Measurements from ENCODE around the gene MEG3. TPM values are rescaled to one million over a fixed set of nuclear protein-coding genes. Genes with fewer than 3 reads are reported as not detected.

The MEG3 gene
- total RNA-seq, 4 donors from 2014 or later, result 1.2 to 18.9 (median 3.5) TPM

GRCh38 chr14:100851946-100852620, 26.2 kb downstream of the MEG3 start:
- intact Hi-C loops (cut with DNase I), result loop anchor here (10.0 kb wide), 2 partner anchors 187 to 773 kb away; no protein-coding TSS in a partner anchor
- TF ChIP-seq CTCF (IDR thresholded peaks at IDR 0.05) (no peak), POLR2A (IDR thresholded peaks at IDR 0.05) (no peak)
- Histone ChIP-seq H3K4me3 (no peak overlapping the region), H3K4me1 (peaks cover 0 to 18% (median 0%) of the 10 kb centered on the region in 3 donors), H3K27ac (no peak overlapping the region), H3K36me3 (no peaks in the 10 kb centered on the region), H3K27me3 (no peaks in the 10 kb centered on the region), H3K9me3 (no peaks in the 10 kb centered on the region)
- no peak for DNase-seq
- 72 to 84% methylated on average over 12 to 14 of the region's 14 CpGs for WGBS, 2 donors

GRCh38 chr14:100854435-100854834, 28.5 kb downstream of the MEG3 start:
- Histone ChIP-seq H3K27ac (no peak overlapping the region), H3K4me1 (peaks cover 0 to 20% (median 0%) of the 10 kb centered on the region in 3 donors), H3K9me3 (no peaks in the 10 kb centered on the region), H3K27me3 (peaks cover 0 to 15% (median 0%) of the 10 kb centered on the region in 4 donors), H3K4me3 (no peak overlapping the region), H3K36me3 (no peaks in the 10 kb centered on the region)
- intact Hi-C loops (cut with DNase I), result loop anchor here (10.0 kb wide), 2 partner anchors 190 to 770 kb away; no protein-coding TSS in a partner anchor
- no peak for TF ChIP-seq CTCF (IDR thresholded peaks at IDR 0.05)
- no peak for TF ChIP-seq POLR2A (IDR thresholded peaks at IDR 0.05)
- WGBS, 2 donors, result 81 to 93% methylated on average over 4 to 5 of the region's 5 CpGs
- no peak for DNase-seq

DNA sequence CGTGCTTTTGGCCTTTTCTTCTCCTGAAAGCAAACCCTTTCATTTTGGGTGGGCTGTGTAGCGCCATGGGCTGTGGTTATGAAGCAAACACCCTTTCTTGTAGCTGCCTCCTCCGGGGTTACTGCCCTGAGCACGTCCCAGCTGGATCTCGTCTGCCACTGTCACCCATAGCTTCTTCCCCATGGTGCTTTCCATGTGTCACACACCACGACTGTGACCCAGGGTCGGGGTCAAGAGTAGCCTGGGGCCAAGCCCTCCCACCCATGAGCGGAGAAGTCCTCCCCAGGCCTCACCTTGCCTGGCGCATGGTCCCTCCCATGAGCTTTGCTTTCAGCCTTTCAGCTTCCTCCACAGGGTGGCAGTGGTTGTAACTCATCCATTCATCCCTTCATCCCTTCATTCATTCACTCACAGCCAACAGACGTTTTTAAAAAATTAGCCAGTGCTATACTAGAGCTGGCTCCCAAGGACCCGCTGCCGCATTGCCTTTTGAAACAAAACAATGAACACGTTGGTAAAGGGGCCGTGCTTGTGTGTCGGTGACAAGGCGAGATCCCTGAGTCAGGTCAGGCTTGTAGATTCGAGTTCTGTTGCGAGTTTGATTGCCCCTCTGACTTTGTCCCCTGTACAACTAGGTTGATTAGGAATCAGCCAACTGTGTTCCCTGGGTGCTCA, 29.5 kb downstream of the MEG3 start:
- DNase-seq, result no peak
- H3K4me1 ChIP-seq, result peaks cover 0 to 17% (median 0%) of the 10 kb centered on the region in 3 donors
- WGBS, 2 donors, result 60 to 79% methylated on average over 13 to 15 of the region's 18 CpGs
- TF ChIP-seq CTCF (IDR thresholded peaks at IDR 0.05) (no peak), POLR2A (IDR thresholded peaks at IDR 0.05) (no peak)
- intact Hi-C loops (cut with DNase I), result loop anchor here (10.0 kb wide), 2 partner anchors 191 to 769 kb away; no protein-coding TSS in a partner anchor
- H3K27me3 ChIP-seq, result peaks cover 0 to 22% (median 0%) of the 10 kb centered on the region in 4 donors
- H3K9me3 ChIP-seq, result no peaks in the 10 kb centered on the region
- no peak overlapping the region for H3K27ac ChIP-seq
- H3K36me3 ChIP-seq, result no peaks in the 10 kb centered on the region
- no peak overlapping the region for H3K4me3 ChIP-seq

- TF ChIP-seq CTCF (IDR thresholded peaks at IDR 0.05) (no peak), POLR2A (IDR thresholded peaks at IDR 0.05) (no peak)
- H3K27me3 ChIP-seq, result peaks cover 0 to 24% (median 0%) of the 10 kb centered on the region in 4 donors
- no peak overlapping the region for H3K4me3 ChIP-seq
- H3K27ac ChIP-seq, result no peak overlapping the region
- intact Hi-C loops (cut with DNase I), result loop anchor here (10.0 kb wide), 2 partner anchors 192 to 768 kb away; no protein-coding TSS in a partner anchor
- DNase-seq, result no peak
- no peaks in the 10 kb centered on the region for H3K9me3 ChIP-seq
- no peaks in the 10 kb centered on the region for H3K36me3 ChIP-seq
- 79 to 87% methylated on average over 11 to 17 of the region's 20 CpGs for WGBS, 2 donors
- H3K4me1 ChIP-seq, result peaks cover 0 to 13% (median 0%) of the 10 kb centered on the region in 3 donors
Observed at GRCh38 chr14:100856056-100856950, 30.4 kb downstream of the MEG3 start.

Data from esophagus squamous epithelium (tissue), 5 donors.